Choroid plexus epithelial cell (primary cell): Measurements from ENCODE around the gene IRAG1.

Experiments
- DNase-seq: peaks from one replicate; pipeline ENCODE4 v3.0.0-alpha.2; 2010; ENCODE audit warnings: low read depth
- H3K4me3 ChIP-seq: 2 replicates; pipeline ENCODE4 v1.5.1; 2011; ENCODE audit warnings: low read depth, mild to moderate bottlenecking, control low read depth, low read length, moderate library complexity
- TF ChIP-seq, protein P1 (sequence below): conservative IDR thresholded peaks from 2 replicates; pipeline ENCODE4 v1.5.1; 2011; ENCODE audit warnings: low read depth, mild to moderate bottlenecking, control low read depth, inconsistent platforms, low read length, moderate library complexity

IRAG1 gene

GRCh38 chr11:10646681-10647355 is 46.7 kb downstream of the IRAG1 start:
- TF ChIP-seq, protein P1, sequence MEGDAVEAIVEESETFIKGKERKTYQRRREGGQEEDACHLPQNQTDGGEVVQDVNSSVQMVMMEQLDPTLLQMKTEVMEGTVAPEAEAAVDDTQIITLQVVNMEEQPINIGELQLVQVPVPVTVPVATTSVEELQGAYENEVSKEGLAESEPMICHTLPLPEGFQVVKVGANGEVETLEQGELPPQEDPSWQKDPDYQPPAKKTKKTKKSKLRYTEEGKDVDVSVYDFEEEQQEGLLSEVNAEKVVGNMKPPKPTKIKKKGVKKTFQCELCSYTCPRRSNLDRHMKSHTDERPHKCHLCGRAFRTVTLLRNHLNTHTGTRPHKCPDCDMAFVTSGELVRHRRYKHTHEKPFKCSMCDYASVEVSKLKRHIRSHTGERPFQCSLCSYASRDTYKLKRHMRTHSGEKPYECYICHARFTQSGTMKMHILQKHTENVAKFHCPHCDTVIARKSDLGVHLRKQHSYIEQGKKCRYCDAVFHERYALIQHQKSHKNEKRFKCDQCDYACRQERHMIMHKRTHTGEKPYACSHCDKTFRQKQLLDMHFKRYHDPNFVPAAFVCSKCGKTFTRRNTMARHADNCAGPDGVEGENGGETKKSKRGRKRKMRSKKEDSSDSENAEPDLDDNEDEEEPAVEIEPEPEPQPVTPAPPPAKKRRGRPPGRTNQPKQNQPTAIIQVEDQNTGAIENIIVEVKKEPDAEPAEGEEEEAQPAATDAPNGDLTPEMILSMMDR: no peak
- no peak for DNase-seq
- no peak overlapping the region for H3K4me3 ChIP-seq

- H3K4me3 ChIP-seq: no peak overlapping the region
- TF ChIP-seq, protein P1: no peak
- DNase-seq: no peak
Observed at GRCh38 chr11:10646005-10646404, 47.5 kb downstream of the IRAG1 start.

DNA sequence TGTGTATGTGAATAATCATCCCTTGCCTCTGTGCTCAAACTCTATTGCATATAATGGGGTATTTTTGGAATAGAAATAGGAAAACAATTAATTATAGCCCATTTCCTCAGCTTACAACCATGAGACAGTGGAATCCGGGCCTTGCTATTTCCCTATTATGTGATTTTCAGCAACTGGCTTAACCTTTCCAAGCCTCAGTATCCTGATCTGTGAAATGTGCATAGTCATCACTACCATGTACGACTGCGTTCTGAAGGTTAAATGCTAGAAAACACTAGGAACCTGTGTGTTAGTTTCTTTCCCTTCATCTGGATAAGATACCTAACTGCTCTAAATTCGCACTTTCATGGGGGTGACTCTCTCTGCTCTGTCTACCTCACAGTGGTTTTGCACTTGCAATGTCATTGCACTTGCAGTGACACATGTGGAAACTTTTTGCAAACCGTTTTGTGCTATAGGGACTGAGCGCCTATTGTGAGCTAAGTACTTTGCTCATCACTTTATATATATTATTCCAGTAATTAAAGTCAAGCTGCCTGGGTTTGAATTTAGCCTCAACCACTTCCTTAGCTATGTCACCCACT is 48.3 kb downstream of the IRAG1 start:
- no peak overlapping the region for H3K4me3 ChIP-seq
- DNase-seq: no peak

More for the DNA sequence above, 48.3 kb downstream of the IRAG1 start:
- TF ChIP-seq, protein P1: no peak
